Measurements from ENCODE around the gene STUB1.
A peak's percentile ranks its signal among the peaks of the same experiment; 100 is the strongest.

STUB1 gene

DNA sequence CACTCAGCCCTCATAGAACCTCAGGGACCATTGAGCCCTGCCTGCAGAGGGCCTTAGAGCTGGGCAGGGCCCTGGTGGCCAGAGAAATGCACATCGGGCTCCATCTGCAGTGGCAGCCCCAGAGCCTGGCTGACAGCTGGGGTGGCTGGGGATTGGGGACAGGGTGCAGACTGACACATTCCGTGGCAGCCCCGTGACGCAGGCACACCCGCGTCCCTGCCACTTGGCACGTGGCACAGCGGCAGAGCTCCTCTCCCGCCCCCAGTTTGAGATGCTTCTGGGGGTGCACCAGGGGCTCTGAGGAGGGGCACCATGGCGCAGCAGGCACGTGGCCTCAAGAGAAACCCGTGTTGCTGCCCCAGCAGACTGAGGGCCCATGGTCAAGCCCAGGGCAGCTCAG, 23.2 kb downstream of the STUB1 start:
- TF ChIP-seq POLR2AphosphoS5 (IDR thresholded peaks at IDR 0.05; ENCODE audit: low read depth, low read length) (no peak), TAF1 (IDR thresholded peaks at IDR 0.05; ENCODE audit: borderline replicate concordance, insufficient read depth, low read length) (no peak), FOXP2 (optimal IDR thresholded peaks at IDR 0.05; ENCODE audit: borderline replicate concordance, extremely low read depth, extremely low read length, insufficient read depth) (no peak), SIN3A (IDR thresholded peaks at IDR 0.05; ENCODE audit: borderline replicate concordance, insufficient read depth, low read length) (no peak)
- TF ChIP-seq, protein P1, sequence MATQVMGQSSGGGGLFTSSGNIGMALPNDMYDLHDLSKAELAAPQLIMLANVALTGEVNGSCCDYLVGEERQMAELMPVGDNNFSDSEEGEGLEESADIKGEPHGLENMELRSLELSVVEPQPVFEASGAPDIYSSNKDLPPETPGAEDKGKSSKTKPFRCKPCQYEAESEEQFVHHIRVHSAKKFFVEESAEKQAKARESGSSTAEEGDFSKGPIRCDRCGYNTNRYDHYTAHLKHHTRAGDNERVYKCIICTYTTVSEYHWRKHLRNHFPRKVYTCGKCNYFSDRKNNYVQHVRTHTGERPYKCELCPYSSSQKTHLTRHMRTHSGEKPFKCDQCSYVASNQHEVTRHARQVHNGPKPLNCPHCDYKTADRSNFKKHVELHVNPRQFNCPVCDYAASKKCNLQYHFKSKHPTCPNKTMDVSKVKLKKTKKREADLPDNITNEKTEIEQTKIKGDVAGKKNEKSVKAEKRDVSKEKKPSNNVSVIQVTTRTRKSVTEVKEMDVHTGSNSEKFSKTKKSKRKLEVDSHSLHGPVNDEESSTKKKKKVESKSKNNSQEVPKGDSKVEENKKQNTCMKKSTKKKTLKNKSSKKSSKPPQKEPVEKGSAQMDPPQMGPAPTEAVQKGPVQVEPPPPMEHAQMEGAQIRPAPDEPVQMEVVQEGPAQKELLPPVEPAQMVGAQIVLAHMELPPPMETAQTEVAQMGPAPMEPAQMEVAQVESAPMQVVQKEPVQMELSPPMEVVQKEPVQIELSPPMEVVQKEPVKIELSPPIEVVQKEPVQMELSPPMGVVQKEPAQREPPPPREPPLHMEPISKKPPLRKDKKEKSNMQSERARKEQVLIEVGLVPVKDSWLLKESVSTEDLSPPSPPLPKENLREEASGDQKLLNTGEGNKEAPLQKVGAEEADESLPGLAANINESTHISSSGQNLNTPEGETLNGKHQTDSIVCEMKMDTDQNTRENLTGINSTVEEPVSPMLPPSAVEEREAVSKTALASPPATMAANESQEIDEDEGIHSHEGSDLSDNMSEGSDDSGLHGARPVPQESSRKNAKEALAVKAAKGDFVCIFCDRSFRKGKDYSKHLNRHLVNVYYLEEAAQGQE (IDR thresholded peaks at IDR 0.05; ENCODE audit: insufficient read depth in 1 of 2, low read depth in 2 of 2, low read length in 2 of 2) = no peak

DNA sequence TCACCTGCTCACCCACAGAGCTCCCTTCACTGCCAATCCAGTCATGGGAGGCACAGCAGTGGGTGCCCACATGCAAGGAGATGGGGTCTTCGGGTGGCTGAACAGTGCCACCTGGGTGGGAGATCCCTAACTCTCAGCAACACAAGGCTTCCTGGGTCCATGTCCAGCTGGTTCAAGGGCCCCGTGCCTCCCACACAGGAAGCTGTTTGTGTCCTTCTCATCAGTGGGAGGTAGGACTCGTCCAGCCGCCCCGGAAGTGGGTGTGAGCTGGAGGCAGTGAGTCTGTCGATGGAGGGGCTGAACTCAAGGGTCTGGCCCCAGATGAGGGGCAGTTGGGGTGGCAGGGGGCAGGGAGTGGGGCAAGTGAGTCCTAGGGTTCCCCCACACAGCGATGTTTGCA, 23.8 kb downstream of the STUB1 start:
- TF ChIP-seq SIN3A (IDR thresholded peaks at IDR 0.05; ENCODE audit: borderline replicate concordance, insufficient read depth, low read length) = no peak
- no peak for TF ChIP-seq POLR2AphosphoS5 (IDR thresholded peaks at IDR 0.05; ENCODE audit: low read depth, low read length)
- no peak for TF ChIP-seq FOXP2 (optimal IDR thresholded peaks at IDR 0.05; ENCODE audit: borderline replicate concordance, extremely low read depth, extremely low read length, insufficient read depth)
- TF ChIP-seq, protein P1 (IDR thresholded peaks at IDR 0.05; ENCODE audit: insufficient read depth in 1 of 2, low read depth in 2 of 2, low read length in 2 of 2) = no peak
- TF ChIP-seq TAF1 (IDR thresholded peaks at IDR 0.05; ENCODE audit: borderline replicate concordance, insufficient read depth, low read length) = no peak

DNA sequence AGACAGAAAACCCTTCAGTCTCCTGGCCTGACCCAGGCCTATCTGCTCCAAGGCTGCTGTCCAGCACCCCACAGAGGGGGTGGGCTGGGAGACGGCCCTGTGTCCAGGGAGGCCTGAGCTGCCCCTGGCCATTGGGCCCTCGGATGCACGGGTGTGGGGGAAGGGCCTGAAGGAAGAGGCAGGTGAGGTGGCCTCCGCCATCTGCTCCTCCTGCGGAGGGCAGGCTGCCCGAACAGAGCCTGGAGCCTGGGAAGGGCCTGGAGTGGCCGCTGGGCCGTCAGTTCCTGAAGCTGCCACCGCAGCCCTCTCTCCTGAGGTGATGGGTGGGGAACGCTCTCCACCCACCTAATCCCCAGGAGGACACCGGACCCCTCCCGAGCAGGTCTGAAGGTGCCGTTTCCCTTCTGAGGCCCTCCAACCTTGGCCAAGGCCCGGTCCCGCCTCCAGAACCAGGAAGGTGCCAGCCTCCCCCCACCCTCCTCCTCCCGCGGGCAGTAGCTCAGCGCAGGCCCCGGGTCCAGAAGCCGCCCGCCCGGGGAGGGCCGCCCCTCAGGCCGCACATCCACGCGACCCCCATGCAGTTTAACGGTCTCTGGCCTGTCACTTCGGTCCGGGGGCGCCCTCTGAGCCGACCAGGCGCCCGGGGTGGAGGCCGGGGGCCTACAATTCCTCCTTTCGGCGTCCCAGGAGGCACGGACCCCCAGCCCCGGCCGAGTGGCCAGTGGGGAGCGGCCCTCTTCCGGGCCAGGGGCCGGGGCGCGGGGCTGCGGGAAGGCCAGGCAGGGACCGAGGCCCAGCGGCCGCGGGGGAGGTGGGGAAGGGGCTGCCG, 24.6 kb downstream of the STUB1 start:
- TF ChIP-seq SIN3A (IDR thresholded peaks at IDR 0.05; ENCODE audit: borderline replicate concordance, insufficient read depth, low read length) = no peak
- TF ChIP-seq, protein P1 (IDR thresholded peaks at IDR 0.05; ENCODE audit: insufficient read depth in 1 of 2, low read depth in 2 of 2, low read length in 2 of 2) = peak; percentile 72 to 89

DNA sequence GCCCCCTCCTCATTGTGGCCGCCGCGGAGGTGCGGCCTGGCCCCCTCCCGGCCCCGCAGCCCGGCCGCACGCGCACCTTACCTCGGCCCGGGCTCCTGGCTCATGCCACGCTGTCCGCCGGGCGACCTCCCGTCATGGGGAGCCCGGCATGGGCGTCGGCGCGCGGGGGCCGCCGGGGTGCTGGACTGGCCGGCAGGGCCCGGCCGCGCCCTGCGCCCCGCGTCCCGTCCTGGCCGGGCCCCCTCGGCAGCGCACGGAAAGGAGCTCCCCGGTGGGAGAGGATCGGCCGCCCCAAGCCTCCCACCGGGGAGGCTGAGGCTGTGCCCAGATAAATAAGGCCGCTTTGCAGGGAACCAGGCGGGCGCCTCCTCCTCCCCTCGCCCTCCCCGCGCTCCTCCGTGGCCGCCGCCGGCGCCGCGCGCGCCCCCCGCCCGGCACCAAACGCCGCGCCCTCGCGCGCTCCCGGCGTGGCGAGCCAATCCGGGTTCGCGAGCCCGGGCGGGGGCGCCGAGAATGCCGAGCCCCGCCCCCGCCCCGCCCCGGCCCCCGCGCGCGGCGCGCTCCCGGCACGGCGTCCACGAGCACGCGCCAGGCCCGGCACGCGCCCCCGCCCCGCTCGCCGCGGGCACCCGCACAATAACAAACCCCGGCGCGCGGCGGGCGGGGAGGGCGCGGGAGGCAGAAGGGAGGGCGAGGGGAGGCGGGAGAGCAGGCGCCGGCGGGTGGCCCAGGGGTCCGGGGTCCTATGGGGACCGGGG, 25.4 kb downstream of the STUB1 start, which contains the start of gene FBXL16:
Gene FBXL16, minus strand, starts transcription at position 371 of the 758 bp plus-strand sequence. CDS start 8,396 bp downstream, outside the sequence.
- TF ChIP-seq FOXP2 (optimal IDR thresholded peaks at IDR 0.05; ENCODE audit: borderline replicate concordance, extremely low read depth, extremely low read length, insufficient read depth) (no peak), SIN3A (IDR thresholded peaks at IDR 0.05; ENCODE audit: borderline replicate concordance, insufficient read depth, low read length) (no peak), POLR2AphosphoS5 (IDR thresholded peaks at IDR 0.05; ENCODE audit: low read depth, low read length) (no peak), TAF1 (IDR thresholded peaks at IDR 0.05; ENCODE audit: borderline replicate concordance, insufficient read depth, low read length) (no peak)
- TF ChIP-seq, protein P1 (IDR thresholded peaks at IDR 0.05; ENCODE audit: insufficient read depth in 1 of 2, low read depth in 2 of 2, low read length in 2 of 2) = no peak
